AG09309 (cell line): ENCODE results near the gene PID1.

Source experiments
- DNase-seq: peaks from one replicate; pipeline ENCODE4 v3.0.0-alpha.2; 2010; ENCODE audit warnings: low read depth
- H3K4me3 ChIP-seq: 2 replicates; pipeline ENCODE4 v1.5.1; 2011; ENCODE audit warnings: mild to moderate bottlenecking, low read depth, low read length, moderate library complexity; ENCODE audit not compliant: control insufficient read depth
- TF ChIP-seq, protein P1 (sequence below): IDR thresholded peaks from 2 replicates; pipeline ENCODE4 v1.5.1; 2011; ENCODE audit warnings: mild to moderate bottlenecking, low read depth, low read length, inconsistent platforms; ENCODE audit not compliant: insufficient read depth, control insufficient read depth; ENCODE audit errors: missing control alignments

Gene PID1

GRCh38 chr2:229163893-229164292 is 107.2 kb downstream of the PID1 start:
- no peak overlapping the region for H3K4me3 ChIP-seq
- no peak for DNase-seq
- TF ChIP-seq, protein P1, sequence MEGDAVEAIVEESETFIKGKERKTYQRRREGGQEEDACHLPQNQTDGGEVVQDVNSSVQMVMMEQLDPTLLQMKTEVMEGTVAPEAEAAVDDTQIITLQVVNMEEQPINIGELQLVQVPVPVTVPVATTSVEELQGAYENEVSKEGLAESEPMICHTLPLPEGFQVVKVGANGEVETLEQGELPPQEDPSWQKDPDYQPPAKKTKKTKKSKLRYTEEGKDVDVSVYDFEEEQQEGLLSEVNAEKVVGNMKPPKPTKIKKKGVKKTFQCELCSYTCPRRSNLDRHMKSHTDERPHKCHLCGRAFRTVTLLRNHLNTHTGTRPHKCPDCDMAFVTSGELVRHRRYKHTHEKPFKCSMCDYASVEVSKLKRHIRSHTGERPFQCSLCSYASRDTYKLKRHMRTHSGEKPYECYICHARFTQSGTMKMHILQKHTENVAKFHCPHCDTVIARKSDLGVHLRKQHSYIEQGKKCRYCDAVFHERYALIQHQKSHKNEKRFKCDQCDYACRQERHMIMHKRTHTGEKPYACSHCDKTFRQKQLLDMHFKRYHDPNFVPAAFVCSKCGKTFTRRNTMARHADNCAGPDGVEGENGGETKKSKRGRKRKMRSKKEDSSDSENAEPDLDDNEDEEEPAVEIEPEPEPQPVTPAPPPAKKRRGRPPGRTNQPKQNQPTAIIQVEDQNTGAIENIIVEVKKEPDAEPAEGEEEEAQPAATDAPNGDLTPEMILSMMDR, result no peak

- no peak for DNase-seq
- TF ChIP-seq, protein P1, result no peak
These were observed 109.1 kb downstream of the PID1 start for GRCh38 chr2:229162015-229162414.

DNA sequence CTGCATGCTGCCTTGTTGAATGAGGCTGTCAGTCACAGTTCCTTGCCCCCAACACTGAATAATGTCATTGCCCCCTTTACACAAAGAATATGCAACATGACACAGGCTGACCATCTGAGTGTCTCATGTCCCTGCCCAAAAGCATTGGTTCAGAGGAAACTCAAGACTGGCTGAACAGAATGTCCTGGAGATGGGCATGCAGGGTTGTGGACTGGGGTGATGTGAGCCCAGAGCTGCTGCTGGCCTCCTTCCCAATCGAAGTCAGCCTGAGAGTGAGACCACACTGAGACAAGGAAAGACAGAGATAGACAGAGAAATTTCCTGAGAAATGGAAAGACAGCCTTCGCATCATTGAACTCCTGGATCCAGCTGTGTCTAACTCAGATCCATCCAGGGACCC is 110.1 kb downstream of the PID1 start:
- H3K4me3 ChIP-seq, result no peak overlapping the region
- TF ChIP-seq, protein P1, result no peak
- DNase-seq, result no peak

More at GRCh38 chr2:229162015-229162414, 109.1 kb downstream of the PID1 start:
- no peak overlapping the region for H3K4me3 ChIP-seq

GRCh38 chr2:229160180-229160579 is 110.9 kb downstream of the PID1 start:
- DNase-seq, result no peak

GRCh38 chr2:229159405-229159804 is 111.7 kb downstream of the PID1 start:
- TF ChIP-seq, protein P1, result no peak
- H3K4me3 ChIP-seq, result no peak overlapping the region
- no peak for DNase-seq

More at GRCh38 chr2:229160180-229160579, 110.9 kb downstream of the PID1 start:
- H3K4me3 ChIP-seq, result no peak overlapping the region
- TF ChIP-seq, protein P1, result no peak

DNA sequence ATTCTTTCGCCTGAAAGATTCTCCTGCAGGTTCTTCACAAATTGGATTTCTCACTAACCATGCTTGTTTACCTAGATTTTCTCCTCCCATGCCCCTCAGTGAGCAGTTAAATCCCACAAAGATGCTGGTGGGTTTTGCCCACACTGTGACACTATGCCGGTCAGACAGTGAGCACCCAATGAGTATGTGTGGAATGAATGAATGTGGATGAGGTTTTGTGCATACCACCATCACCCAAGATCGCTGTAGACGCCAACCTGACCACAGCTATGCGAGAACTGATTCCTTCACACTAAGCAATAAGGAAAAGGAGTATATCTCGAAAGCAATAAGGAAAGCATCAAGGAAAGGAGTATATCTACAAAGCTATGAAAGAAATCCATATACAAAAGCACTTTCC is 116.7 kb downstream of the PID1 start:
- H3K4me3 ChIP-seq, result no peak overlapping the region
- peak; percentile 13 for DNase-seq
- TF ChIP-seq, protein P1, result no peak

- DNase-seq, result no peak
- TF ChIP-seq, protein P1, result no peak
- no peak overlapping the region for H3K4me3 ChIP-seq
These were observed 117.1 kb downstream of the PID1 start for GRCh38 chr2:229153951-229154350.
